Lower leg skin (tissue), 3 donors: Measurements from ENCODE around the gene PXDN.

Experiments used
- POLR2A ChIP-seq, 2 donors: fragments of 450-650 bp; IDR thresholded peaks; one replicate each; pipeline ENCODE4 v1.6.1; 2016 to 2017; ENCODE audit warnings: antibody characterized with exemption in 2 of 2, mild to moderate bottlenecking in 1 of 2, moderate library complexity in 1 of 2
- TF ChIP-seq, protein P1 (sequence below), 3 donors: fragments of 450-650 bp; IDR thresholded peaks; one replicate each; pipeline ENCODE4 v1.5.1; 2016; ENCODE audit warnings: antibody characterized with exemption in 3 of 3, mild to moderate bottlenecking in 3 of 3, moderate library complexity in 2 of 3

DNA sequence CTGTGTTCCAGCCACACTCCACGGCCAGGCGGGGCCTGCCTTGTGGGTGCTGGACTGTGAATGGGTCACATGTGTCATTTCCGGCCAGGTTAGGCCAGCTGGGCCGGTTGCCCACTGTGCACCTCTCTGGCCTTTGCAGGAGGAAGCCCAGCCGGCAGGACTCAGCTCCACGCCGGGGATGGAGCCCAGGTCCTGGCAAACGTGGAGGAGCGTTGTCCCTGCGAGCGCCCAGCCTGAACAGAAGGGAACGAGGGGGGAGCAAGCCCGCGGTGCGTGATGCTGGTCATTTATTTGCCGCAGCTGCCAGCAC is 152.9 kb downstream of the PXDN start:
- TF ChIP-seq, protein P1, sequence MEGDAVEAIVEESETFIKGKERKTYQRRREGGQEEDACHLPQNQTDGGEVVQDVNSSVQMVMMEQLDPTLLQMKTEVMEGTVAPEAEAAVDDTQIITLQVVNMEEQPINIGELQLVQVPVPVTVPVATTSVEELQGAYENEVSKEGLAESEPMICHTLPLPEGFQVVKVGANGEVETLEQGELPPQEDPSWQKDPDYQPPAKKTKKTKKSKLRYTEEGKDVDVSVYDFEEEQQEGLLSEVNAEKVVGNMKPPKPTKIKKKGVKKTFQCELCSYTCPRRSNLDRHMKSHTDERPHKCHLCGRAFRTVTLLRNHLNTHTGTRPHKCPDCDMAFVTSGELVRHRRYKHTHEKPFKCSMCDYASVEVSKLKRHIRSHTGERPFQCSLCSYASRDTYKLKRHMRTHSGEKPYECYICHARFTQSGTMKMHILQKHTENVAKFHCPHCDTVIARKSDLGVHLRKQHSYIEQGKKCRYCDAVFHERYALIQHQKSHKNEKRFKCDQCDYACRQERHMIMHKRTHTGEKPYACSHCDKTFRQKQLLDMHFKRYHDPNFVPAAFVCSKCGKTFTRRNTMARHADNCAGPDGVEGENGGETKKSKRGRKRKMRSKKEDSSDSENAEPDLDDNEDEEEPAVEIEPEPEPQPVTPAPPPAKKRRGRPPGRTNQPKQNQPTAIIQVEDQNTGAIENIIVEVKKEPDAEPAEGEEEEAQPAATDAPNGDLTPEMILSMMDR (IDR thresholded peaks at IDR 0.05) = no peak
- TF ChIP-seq POLR2A (IDR thresholded peaks at IDR 0.05) = no peak
